ENCODE measurements around the gene FAM241A.
"Not testable (repeated sequence)": the region's sequence is repeated elsewhere in the genome, so short reads cannot be mapped to it uniquely, and the experiment has no call there.

FAM241A gene

DNA sequence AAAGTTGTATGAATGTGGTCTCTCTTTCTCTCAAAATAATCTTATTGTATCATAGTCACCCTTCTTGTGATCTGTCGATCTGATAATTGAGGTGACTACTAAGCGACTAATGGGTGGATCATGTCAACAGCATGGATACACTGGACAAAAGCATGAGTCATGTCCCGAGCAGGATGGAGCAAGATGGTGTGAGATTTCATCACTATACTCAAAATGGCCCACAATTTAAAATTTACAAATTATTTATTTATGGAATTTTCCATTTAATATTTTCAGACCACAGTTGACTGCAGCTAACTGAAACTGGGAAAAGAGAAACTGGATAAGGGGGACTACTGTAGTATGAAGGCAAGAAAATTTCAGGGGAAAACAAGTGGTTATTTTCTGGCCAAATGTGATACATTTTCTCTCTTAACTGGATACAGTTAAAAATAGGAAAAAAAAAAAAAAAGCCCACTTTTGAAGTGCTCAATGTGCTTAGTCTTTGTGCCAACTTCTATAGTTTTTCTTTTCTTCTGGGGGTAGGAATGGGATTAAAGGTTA is 25.3 kb downstream of the FAM241A start:
- no peaks in the 10 kb centered on the region for H3K9me3 ChIP-seq (ENCODE audit: control insufficient read depth in 5 of 5, low read length in 5 of 5)
- peaks cover 0 to 9% (median 0%) of the 10 kb centered on the region in 5 donors for H3K36me3 ChIP-seq (ENCODE audit: control insufficient read depth in 5 of 5, insufficient read depth in 5 of 5, low read length in 5 of 5)
- H3K4me3 ChIP-seq (ENCODE audit: low read depth in 1 of 5, low read length in 5 of 5), result no peak overlapping the region
- H3K27ac ChIP-seq (ENCODE audit: low read depth, low read length), result peak overlapping the region; percentile 34
- peaks cover 0 to 34% (median 9%) of the 10 kb centered on the region in 5 donors for H3K4me1 ChIP-seq (ENCODE audit: control insufficient read depth in 5 of 5, insufficient read depth in 5 of 5, low read length in 5 of 5)
- no peak overlapping the region for H3K9ac ChIP-seq (ENCODE audit: low read length in 5 of 5)
- no peaks in the 10 kb centered on the region for H3K27me3 ChIP-seq (ENCODE audit: control insufficient read depth in 5 of 5, insufficient read depth in 4 of 5, low read length in 5 of 5)

DNA sequence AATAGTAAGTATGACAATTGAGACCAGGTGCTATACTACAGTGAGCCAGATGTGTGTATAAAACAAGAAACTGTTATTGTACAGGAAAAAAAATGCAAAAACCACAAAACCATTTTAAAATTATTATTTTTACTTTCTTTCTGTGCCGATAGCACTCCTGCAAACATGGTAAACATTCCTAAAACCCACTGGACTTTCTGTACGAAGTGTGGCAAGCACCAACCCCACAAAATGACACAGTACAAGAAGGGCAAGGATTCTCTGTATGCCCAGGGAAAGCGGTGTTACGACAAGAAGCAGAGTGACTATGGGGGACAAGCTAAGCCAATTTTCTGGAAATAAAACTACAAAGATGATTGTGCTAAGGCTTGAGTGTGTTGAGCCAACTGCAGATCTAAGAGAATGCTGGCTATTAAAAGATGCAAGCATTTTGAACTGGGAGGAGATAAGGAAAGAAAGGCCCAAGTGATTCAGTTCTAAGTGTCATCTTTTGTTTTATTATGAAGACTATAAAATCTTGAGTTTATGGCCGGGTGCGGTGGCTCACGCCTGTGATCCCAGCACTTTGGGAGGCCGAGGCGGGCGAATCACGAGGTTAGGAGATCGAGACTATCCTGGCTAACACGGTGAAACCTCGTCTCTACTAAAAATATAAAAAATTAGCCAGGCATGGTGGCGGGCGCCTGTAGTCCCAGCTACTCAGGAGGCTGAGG is 26.0 kb downstream of the FAM241A start:
- not testable (repeated sequence) for H3K27me3 ChIP-seq (ENCODE audit: control insufficient read depth in 5 of 5, insufficient read depth in 4 of 5, low read length in 5 of 5); H3K36me3 ChIP-seq (ENCODE audit: control insufficient read depth in 5 of 5, insufficient read depth in 5 of 5, low read length in 5 of 5)
- peak overlapping the region; percentile 34 for H3K27ac ChIP-seq (ENCODE audit: low read depth, low read length)

GRCh38 chr4:112172180-112172579 is 26.9 kb downstream of the FAM241A start:
- H3K27ac ChIP-seq (ENCODE audit: low read depth, low read length), result no peak overlapping the region
- no peaks in the 10 kb centered on the region for H3K27me3 ChIP-seq (ENCODE audit: control insufficient read depth in 5 of 5, insufficient read depth in 4 of 5, low read length in 5 of 5)
- H3K4me1 ChIP-seq (ENCODE audit: control insufficient read depth in 5 of 5, insufficient read depth in 5 of 5, low read length in 5 of 5), result peaks cover 0 to 34% (median 9%) of the 10 kb centered on the region in 5 donors
- no peak overlapping the region for H3K4me3 ChIP-seq (ENCODE audit: low read depth in 1 of 5, low read length in 5 of 5)
- no peak overlapping the region for H3K9ac ChIP-seq (ENCODE audit: low read length in 5 of 5)
- peaks cover 0 to 9% (median 0%) of the 10 kb centered on the region in 5 donors for H3K36me3 ChIP-seq (ENCODE audit: control insufficient read depth in 5 of 5, insufficient read depth in 5 of 5, low read length in 5 of 5)
- no peaks in the 10 kb centered on the region for H3K9me3 ChIP-seq (ENCODE audit: control insufficient read depth in 5 of 5, low read length in 5 of 5)

More for the DNA sequence above, 26.0 kb downstream of the FAM241A start:
- H3K4me3 ChIP-seq (ENCODE audit: low read depth in 1 of 5, low read length in 5 of 5); H3K9me3 ChIP-seq (ENCODE audit: control insufficient read depth in 5 of 5, low read length in 5 of 5); H3K9ac ChIP-seq (ENCODE audit: low read length in 5 of 5): not testable (repeated sequence)
- H3K4me1 ChIP-seq (ENCODE audit: control insufficient read depth in 5 of 5, insufficient read depth in 5 of 5, low read length in 5 of 5), result peaks cover 0 to 34% (median 9%) of the 10 kb centered on the region in 5 donors

GRCh38 chr4:112173593-112174558 is 28.6 kb downstream of the FAM241A start:
- Histone ChIP-seq H3K4me1 (ENCODE audit: control insufficient read depth in 5 of 5, insufficient read depth in 5 of 5, low read length in 5 of 5) (peaks cover 0 to 34% (median 9%) of the 10 kb centered on the region in 5 donors), H3K27me3 (ENCODE audit: control insufficient read depth in 5 of 5, insufficient read depth in 4 of 5, low read length in 5 of 5) (no peaks in the 10 kb centered on the region), H3K9ac (ENCODE audit: low read length in 5 of 5) (no peak overlapping the region), H3K9me3 (ENCODE audit: control insufficient read depth in 5 of 5, low read length in 5 of 5) (no peaks in the 10 kb centered on the region), H3K27ac (ENCODE audit: low read depth, low read length) (no peak overlapping the region), H3K4me3 (ENCODE audit: low read depth in 1 of 5, low read length in 5 of 5) (no peak overlapping the region), H3K36me3 (ENCODE audit: control insufficient read depth in 5 of 5, insufficient read depth in 5 of 5, low read length in 5 of 5) (peaks cover 0 to 9% (median 0%) of the 10 kb centered on the region in 5 donors)

GRCh38 chr4:112175840-112176239 is 30.6 kb downstream of the FAM241A start:
- no peak overlapping the region for H3K4me3 ChIP-seq (ENCODE audit: low read depth in 1 of 5, low read length in 5 of 5)
- no peaks in the 10 kb centered on the region for H3K27me3 ChIP-seq (ENCODE audit: control insufficient read depth in 5 of 5, insufficient read depth in 4 of 5, low read length in 5 of 5)
- no peak overlapping the region for H3K27ac ChIP-seq (ENCODE audit: low read depth, low read length)
- peaks cover 0 to 9% (median 0%) of the 10 kb centered on the region in 5 donors for H3K36me3 ChIP-seq (ENCODE audit: control insufficient read depth in 5 of 5, insufficient read depth in 5 of 5, low read length in 5 of 5)
- peaks cover 0 to 22% (median 5%) of the 10 kb centered on the region in 5 donors for H3K4me1 ChIP-seq (ENCODE audit: control insufficient read depth in 5 of 5, insufficient read depth in 5 of 5, low read length in 5 of 5)
- H3K9me3 ChIP-seq (ENCODE audit: control insufficient read depth in 5 of 5, low read length in 5 of 5), result no peaks in the 10 kb centered on the region
- H3K9ac ChIP-seq (ENCODE audit: low read length in 5 of 5), result no peak overlapping the region

DNA sequence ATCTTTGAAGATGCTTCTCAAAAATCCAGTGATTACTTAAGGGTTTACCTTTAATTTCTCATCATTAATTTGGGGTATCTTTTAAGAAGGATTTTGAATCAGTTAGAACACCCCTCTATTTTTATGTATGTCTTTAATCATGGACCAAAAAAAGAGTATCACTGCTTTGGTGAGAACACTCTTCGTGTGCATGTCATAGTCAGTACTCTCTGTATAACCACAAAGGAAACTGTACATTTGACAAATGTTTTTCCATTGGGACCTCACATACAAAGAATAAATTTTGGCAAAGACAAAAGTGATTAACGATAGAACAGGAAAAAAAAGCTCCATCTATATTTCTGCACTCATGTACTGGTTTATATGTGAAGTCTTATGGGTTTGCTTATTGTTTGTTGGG is 31.3 kb downstream of the FAM241A start:
- no peak overlapping the region for H3K27ac ChIP-seq (ENCODE audit: low read depth, low read length)
- H3K9me3 ChIP-seq (ENCODE audit: control insufficient read depth in 5 of 5, low read length in 5 of 5), result no peaks in the 10 kb centered on the region
- H3K36me3 ChIP-seq (ENCODE audit: control insufficient read depth in 5 of 5, insufficient read depth in 5 of 5, low read length in 5 of 5), result peaks cover 0 to 9% (median 4%) of the 10 kb centered on the region in 5 donors
- no peak overlapping the region for H3K4me3 ChIP-seq (ENCODE audit: low read depth in 1 of 5, low read length in 5 of 5)
- peaks cover 0 to 20% (median 5%) of the 10 kb centered on the region in 5 donors for H3K4me1 ChIP-seq (ENCODE audit: control insufficient read depth in 5 of 5, insufficient read depth in 5 of 5, low read length in 5 of 5)
- H3K27me3 ChIP-seq (ENCODE audit: control insufficient read depth in 5 of 5, insufficient read depth in 4 of 5, low read length in 5 of 5), result no peaks in the 10 kb centered on the region
- H3K9ac ChIP-seq (ENCODE audit: low read length in 5 of 5), result no peak overlapping the region

DNA sequence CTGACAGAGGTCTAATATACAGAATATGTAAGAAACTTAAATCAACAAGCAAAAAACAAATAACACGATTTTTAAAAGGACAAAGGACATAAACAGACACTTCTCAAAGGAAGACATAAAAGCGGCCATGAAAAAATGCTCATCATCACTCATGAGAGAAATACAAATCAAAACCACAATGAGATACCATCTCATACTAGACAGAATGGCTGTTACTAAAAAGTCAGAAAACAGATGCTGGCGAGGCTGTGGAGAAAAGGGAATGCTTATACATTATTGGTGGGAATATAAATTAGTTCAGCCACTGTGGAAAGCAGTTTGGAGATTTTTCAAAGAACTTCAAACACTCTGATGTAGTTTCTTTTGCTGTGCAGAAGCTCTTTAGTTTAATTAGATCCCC is 33.5 kb downstream of the FAM241A start:
- not testable (repeated sequence) for H3K36me3 ChIP-seq (ENCODE audit: control insufficient read depth in 5 of 5, insufficient read depth in 5 of 5, low read length in 5 of 5); H3K9me3 ChIP-seq (ENCODE audit: control insufficient read depth in 5 of 5, low read length in 5 of 5); H3K27me3 ChIP-seq (ENCODE audit: control insufficient read depth in 5 of 5, insufficient read depth in 4 of 5, low read length in 5 of 5); H3K4me1 ChIP-seq (ENCODE audit: control insufficient read depth in 5 of 5, insufficient read depth in 5 of 5, low read length in 5 of 5); H3K27ac ChIP-seq (ENCODE audit: low read depth, low read length); H3K9ac ChIP-seq (ENCODE audit: low read length in 5 of 5); H3K4me3 ChIP-seq (ENCODE audit: low read depth in 1 of 5, low read length in 5 of 5)

DNA sequence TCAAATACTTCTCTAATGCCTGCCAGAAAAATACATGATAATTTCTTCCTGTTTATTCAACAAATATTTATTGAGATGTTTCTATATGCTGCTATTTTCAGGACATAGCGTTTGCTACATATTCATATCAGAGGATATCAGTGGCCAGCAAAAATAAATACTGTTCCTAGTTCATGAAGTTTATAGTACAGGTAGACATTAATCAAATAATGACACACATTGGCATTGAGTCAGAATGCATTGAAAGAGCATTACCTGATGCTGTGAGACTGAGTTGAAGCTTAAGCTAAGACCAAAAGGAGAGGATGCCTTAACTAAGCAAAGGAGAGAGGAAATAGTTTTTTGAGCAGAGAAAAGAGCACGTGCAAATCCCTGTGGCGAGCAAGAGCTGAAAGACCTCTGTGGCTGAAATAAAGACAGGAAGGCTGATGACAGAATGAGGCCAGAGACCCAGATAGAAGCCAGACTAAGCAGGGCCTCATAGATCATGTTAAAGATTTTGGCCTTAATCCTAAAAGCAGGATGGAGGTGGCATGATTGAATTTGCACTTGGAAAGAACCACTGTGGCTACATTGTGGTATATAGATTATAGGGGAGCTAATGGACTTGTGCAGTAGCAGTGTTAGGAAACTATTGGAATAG is 36.2 kb downstream of the FAM241A start:
- peaks cover 0 to 6% (median 5%) of the 10 kb centered on the region in 5 donors for H3K4me1 ChIP-seq (ENCODE audit: control insufficient read depth in 5 of 5, insufficient read depth in 5 of 5, low read length in 5 of 5)
- H3K36me3 ChIP-seq (ENCODE audit: control insufficient read depth in 5 of 5, insufficient read depth in 5 of 5, low read length in 5 of 5), result peaks cover 0 to 4% (median 0%) of the 10 kb centered on the region in 5 donors
- H3K4me3 ChIP-seq (ENCODE audit: low read depth in 1 of 5, low read length in 5 of 5), result no peak overlapping the region
- H3K9me3 ChIP-seq (ENCODE audit: control insufficient read depth in 5 of 5, low read length in 5 of 5), result no peaks in the 10 kb centered on the region
- no peak overlapping the region for H3K27ac ChIP-seq (ENCODE audit: low read depth, low read length)
- H3K27me3 ChIP-seq (ENCODE audit: control insufficient read depth in 5 of 5, insufficient read depth in 4 of 5, low read length in 5 of 5), result no peaks in the 10 kb centered on the region
- H3K9ac ChIP-seq (ENCODE audit: low read length in 5 of 5), result no peak overlapping the region

- Histone ChIP-seq H3K9ac (ENCODE audit: low read length in 5 of 5) (no peak overlapping the region), H3K27ac (ENCODE audit: low read depth, low read length) (no peak overlapping the region), H3K4me1 (ENCODE audit: control insufficient read depth in 5 of 5, insufficient read depth in 5 of 5, low read length in 5 of 5) (peaks cover 0 to 6% (median 5%) of the 10 kb centered on the region in 5 donors), H3K4me3 (ENCODE audit: low read depth in 1 of 5, low read length in 5 of 5) (no peak overlapping the region), H3K9me3 (ENCODE audit: control insufficient read depth in 5 of 5, low read length in 5 of 5) (no peaks in the 10 kb centered on the region), H3K36me3 (ENCODE audit: control insufficient read depth in 5 of 5, insufficient read depth in 5 of 5, low read length in 5 of 5) (peaks cover 0 to 10% (median 4%) of the 10 kb centered on the region in 5 donors), H3K27me3 (ENCODE audit: control insufficient read depth in 5 of 5, insufficient read depth in 4 of 5, low read length in 5 of 5) (no peaks in the 10 kb centered on the region)
These were observed 37.4 kb downstream of the FAM241A start for GRCh38 chr4:112182604-112183003.

Measured in subcutaneous abdominal adipose tissue (tissue), 5 donors.